ENCODE results near the gene MLC1.
A peak's percentile ranks its signal among the peaks of the same experiment; 100 is the strongest.

Gene MLC1

GRCh38 chr22:50018608-50019285 lies 66.5 kb downstream of the MLC1 start:
- no peak for DNase-seq (ENCODE audit: low read depth)
- no peak overlapping the region for H3K4me3 ChIP-seq (ENCODE audit: low read length)
- TF ChIP-seq CTCF (IDR thresholded peaks at IDR 0.05; ENCODE audit: insufficient read depth, low read depth, low read length, missing control alignments): no peak

GRCh38 chr22:50017701-50018224 lies 67.5 kb downstream of the MLC1 start:
- H3K4me3 ChIP-seq (ENCODE audit: low read length): no peak overlapping the region
- DNase-seq (ENCODE audit: low read depth): no peak
- TF ChIP-seq CTCF (IDR thresholded peaks at IDR 0.05; ENCODE audit: insufficient read depth, low read depth, low read length, missing control alignments): no peak

- DNase-seq (ENCODE audit: low read depth): peak; percentile 20
- no peak overlapping the region for H3K4me3 ChIP-seq (ENCODE audit: low read length)
- TF ChIP-seq CTCF (IDR thresholded peaks at IDR 0.05; ENCODE audit: insufficient read depth, low read depth, low read length, missing control alignments): no peak
These were observed 68.1 kb downstream of the MLC1 start for GRCh38 chr22:50016988-50017700.

GRCh38 chr22:50016308-50016987 lies 68.8 kb downstream of the MLC1 start:
- no peak for TF ChIP-seq CTCF (IDR thresholded peaks at IDR 0.05; ENCODE audit: insufficient read depth, low read depth, low read length, missing control alignments)
- DNase-seq (ENCODE audit: low read depth): no peak
- no peak overlapping the region for H3K4me3 ChIP-seq (ENCODE audit: low read length)

- TF ChIP-seq CTCF (IDR thresholded peaks at IDR 0.05; ENCODE audit: insufficient read depth, low read depth, low read length, missing control alignments): no peak
- no peak overlapping the region for H3K4me3 ChIP-seq (ENCODE audit: low read length)
- DNase-seq (ENCODE audit: low read depth): no peak
These were observed 69.5 kb downstream of the MLC1 start for GRCh38 chr22:50015451-50016307.

- no peak for TF ChIP-seq CTCF (IDR thresholded peaks at IDR 0.05; ENCODE audit: insufficient read depth, low read depth, low read length, missing control alignments)
- DNase-seq (ENCODE audit: low read depth): no peak
- H3K4me3 ChIP-seq (ENCODE audit: low read length): no peak overlapping the region
These were observed 70.4 kb downstream of the MLC1 start for GRCh38 chr22:50014655-50015401.

Data from epithelial cell of esophagus (primary cell).